Stimulated activated CD4-positive, alpha-beta T cell treated with anti-CD3 and anti-CD28 coated beads, Interleukin-12 subunit alpha, Interleukin-12 subunit beta, amount 100 ng/mL, for 48 hours (primary cell): ENCODE data around the gene MCM9.
"Not testable (repeated sequence)": the region's sequence is repeated elsewhere in the genome, so short reads cannot be mapped to it uniquely, and the experiment has no call there.

Source experiments
- DNase-seq, 3 donors: peaks; one replicate each; pipeline ENCODE4 v3.0.0-alpha.2; 2020; ENCODE audit warnings: low read depth in 2 of 3, low spot score in 1 of 3

Gene MCM9

DNA sequence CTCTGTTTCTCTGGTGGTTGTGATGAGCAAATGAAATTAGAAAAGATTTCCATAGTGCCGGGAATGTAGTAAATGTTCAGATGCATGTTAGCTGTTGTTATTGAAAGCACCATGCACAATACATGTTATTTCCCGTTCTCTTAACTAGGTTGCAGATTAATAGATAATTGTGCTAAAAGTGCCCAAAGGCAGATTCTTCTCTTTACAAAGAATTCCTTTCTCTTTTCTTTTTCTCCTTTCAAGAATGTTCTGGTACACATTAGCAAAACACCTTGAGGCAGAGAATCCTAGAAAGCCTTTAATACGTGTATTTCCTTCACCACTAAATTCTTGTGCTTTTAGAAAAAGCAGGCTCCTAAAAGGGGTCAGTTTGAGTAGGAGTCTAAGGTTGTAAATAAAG, 162.1 kb downstream of the MCM9 start:
- no peak for DNase-seq

DNA sequence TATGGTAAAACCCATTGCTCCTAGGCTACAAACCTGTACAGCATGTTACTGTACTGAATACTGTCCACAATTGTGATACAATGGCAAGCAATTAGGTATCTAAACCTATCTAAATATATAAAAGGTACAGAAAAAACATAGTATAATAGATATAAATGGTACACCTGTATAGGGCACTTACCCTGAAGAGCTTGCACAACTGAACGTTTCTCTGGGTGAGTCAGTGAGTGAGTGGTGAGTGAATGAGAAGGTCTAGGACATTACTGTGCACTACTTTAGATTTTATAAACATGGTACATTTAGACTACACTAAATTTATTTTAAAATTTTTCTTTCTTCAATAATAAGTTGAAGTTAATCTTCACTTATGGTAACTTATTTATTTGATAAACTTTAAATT, 163.7 kb downstream of the MCM9 start:
- DNase-seq = no peak

DNA sequence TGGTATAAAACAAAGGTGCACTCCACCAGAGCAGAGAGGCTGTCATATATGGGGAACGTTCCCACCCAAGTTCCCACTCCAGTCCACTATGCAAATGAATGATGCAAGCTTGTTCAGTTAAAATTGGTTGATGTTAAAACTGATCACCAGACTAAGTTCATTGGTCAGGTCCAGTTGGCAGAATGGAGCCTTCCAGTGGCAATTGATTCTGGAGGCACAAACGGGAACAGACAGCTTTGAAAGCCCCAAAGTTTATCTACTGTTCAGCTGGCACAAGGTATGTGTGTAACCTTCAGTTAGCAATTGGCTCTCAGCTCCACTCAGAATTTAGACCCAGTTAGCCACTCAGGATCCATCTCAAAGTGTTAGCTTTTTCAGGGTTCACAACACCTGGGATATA, 164.1 kb downstream of the MCM9 start:
- DNase-seq = no peak

DNA sequence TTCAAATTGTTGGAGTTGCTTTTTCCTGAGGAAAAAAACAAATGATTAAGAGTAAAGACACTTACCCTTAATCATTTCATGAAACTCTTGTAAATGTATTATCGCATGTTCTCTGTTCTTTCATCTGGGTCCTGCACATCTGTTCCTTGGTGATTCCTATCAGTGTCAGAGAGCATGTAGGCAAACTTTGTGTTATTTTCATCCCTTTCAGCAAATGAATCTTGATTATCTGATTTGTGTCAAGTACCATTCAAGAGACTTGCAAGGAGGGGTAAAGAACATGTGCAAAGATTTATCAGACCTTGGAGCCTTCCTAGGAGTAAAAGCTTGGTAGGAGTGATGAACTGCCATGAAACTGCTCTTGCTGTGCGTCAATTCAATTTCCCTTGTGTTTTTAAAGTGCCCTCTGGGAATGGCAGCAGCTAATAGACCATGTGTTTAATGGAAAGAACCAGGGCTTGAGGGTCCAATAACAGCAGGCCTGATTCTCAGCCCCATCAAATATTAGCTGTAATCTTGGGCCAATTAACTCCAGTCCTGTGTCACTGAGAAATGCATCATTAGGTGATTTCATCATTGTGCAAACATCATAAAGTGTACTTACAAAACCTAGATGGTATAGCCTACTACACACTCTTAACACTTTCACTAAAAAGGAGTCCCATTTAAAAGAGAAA, 164.7 kb downstream of the MCM9 start:
- no peak for DNase-seq

DNA sequence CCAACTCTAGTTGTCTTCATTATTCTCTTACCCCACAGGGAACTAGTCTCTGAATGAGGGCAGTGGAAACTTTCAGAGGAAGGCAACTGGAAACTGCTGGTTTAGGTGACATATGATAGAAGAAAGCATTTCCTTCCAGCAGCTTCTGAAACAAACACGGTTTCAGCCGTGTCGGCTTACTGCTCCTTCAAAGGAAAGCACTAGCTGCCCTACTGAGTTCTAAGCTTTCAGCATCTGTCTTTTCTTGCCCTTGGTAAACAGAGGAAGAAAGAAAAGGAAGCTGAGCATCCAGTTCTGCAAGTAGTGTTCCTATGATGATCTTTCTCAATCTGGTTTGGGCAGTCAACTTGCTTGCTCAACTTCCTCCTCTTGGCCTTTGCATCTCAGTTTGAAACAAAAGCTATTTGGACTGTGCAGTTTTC, 166.0 kb downstream of the MCM9 start:
- DNase-seq = peak in 1 of 3 donors; percentile 35

DNA sequence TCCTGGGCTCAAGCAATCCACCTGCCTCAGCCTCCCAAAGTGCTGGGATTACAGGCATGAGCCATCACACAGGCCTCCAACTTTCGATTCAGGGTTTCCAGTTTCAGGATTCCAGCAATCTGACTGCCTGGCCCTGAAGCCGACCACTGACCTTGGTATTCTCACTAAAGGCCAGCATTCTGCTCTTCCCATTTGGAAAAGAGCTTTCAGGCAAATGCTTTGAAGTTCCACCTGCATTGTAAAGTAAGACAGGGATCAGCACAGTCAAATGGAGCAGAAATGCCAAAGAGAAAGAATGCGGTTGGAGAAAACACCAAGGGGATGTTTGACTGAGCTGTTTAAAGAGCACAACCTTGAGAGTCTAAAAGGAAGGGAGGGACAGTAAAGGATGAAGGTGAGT, 166.5 kb downstream of the MCM9 start:
- DNase-seq = no peak

DNA sequence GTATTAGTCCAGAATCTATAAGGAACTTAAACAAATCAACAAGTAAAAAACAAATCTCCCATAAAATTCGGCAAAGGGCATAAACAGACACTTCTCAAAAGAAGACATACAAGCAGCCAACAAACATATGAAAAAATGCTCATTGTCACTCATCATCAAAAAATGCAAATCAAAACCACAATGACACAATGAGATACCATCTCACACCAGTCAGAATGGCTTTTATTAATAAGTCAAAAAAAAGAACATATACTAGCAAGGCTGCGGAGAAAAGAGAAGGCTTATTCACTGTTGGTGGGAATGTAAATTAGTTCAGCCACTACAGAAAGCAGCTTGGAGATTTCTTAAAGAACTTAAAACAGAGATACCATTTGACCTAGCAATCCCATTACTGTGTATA, 169.6 kb downstream of the MCM9 start:
- DNase-seq = not testable (repeated sequence)

DNA sequence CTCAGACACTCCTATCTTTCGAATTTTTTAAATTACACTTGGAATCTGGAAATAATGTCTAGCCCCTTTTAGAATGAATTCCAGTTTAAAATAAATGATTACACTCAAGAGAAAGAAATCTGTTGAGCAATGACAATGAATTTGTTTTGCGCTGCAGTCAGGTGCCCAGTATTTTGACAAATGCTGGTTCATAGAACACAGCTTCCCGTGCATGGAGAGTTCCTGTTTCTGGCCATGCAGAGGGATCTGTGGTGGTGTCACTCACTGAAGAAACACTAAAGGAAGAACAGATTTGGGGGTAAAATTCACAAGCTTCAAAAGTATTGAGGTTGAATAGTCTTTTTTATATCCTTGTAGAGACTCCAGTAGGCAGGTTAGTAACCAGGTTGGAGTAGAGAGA, 170.2 kb downstream of the MCM9 start:
- DNase-seq = no peak
